HG03432 (cell line): ENCODE data around the gene WNT3A.

Experiments used
- ATAC-seq: cut with Tn5 transposase; IDR thresholded peaks from one replicate; pipeline ENCODE4 v1.9.1; 2021; ENCODE audit warnings: mild to moderate bottlenecking, moderate library complexity; ENCODE audit not compliant: unreplicated experiment

Gene WNT3A

DNA sequence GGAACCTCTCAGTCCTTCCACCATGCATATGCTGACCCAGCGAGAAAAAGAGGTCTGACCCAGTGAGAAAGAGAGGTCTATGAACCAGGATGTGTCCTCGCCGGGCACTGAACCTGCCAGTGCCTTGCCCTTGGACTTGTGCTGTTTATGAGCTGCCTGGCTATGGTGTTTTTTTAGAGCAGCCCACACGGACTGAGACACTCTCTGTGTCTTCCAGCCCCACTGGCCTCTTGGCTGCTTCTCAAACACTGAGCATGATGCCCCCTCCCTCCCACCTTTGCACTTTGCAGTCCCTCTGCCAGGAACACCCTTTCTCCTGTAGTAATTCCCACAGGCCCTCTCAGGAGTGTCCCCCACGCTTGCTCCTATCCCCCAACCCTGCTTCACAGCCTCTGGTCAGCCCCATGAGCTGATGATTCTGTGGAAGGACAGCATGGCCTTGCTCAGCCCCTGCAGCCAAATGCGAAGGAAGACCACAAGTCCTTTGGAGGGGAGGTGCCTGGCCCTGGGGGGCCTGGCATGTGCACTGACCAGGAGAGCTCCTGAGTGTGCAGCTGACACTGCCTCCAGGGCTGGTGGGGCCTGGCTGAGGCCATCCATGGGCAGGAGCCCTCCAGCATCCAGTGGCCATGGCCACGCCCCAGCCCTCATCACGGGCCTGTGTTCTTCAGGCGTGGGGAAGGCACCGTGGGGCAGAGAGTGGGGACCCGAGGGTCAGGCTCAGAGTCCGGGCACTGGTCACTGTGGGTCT is 23.8 kb downstream of the WNT3A start:
- ATAC-seq: no peak

DNA sequence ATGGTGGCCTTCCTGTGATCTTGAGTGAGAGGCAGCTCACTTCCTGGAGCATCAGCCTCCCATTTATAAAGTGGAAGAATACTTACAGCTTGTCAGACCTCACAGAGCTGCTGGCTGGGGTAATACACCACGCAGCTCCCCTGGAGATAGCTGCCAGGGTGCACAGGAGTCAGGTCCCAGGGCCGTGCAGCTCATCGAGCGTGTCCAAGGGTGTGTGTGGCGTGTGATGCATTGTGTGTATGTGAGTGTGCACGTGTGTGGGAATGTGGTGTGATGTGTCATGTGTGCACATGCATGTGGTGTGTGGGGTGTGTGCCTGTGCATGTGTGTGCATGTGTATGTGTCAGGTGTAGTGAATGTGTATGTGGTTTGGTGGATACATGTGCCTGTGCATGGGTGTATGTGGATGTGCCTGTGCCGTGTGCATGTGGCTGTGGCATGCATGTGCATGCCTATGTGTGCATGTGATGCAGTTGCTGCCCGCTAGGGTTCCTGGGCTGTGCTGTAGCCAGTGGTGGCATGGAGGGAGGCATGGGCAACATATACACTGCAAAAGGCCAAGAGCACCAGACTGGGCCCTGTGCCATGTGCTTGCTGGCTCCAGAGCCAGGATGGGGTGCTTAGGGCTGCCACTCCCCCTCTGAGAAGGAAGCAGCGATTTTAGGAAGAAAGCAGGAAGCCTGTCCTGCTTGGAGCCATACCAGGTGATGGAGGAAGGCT is 24.6 kb downstream of the WNT3A start:
- no peak for ATAC-seq

DNA sequence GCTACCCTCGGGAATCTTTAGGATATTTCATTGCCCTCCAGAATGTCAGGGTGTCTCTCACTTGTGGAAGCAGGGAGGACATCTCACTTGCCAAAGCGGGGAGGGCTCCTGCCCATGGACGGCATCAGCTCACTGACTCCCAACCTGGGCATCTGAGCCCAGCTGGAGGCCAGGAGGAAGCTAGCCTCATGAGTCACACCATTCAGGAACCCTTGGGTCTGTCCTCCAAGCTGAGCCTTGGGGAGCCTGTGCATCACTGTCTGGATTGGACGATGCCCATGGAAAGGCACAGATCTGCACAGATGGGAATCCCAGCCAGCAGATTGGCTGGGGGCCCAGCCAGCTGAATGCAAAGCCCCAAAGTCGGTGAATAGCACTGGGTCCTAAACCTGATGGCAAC is 25.2 kb downstream of the WNT3A start:
- ATAC-seq: no peak

DNA sequence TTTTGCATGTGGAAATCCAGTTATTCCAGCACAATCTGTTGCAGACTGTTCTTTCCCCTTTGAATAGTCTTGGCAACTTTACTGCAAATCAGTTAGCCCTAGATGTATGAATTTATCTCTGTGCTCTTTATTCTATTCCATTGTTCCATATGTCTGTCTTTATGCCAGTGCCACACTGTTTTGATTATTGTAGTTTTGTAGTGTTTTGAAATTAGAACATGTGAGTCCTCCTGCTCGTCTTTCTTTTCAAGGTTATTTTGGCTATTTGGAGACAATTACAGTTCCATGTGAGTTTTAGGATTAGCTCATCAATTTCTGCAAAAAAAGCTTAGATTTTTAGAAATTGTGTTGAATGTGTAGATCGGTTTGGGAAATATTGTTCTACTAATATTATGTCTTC is 26.6 kb downstream of the WNT3A start:
- no peak for ATAC-seq

DNA sequence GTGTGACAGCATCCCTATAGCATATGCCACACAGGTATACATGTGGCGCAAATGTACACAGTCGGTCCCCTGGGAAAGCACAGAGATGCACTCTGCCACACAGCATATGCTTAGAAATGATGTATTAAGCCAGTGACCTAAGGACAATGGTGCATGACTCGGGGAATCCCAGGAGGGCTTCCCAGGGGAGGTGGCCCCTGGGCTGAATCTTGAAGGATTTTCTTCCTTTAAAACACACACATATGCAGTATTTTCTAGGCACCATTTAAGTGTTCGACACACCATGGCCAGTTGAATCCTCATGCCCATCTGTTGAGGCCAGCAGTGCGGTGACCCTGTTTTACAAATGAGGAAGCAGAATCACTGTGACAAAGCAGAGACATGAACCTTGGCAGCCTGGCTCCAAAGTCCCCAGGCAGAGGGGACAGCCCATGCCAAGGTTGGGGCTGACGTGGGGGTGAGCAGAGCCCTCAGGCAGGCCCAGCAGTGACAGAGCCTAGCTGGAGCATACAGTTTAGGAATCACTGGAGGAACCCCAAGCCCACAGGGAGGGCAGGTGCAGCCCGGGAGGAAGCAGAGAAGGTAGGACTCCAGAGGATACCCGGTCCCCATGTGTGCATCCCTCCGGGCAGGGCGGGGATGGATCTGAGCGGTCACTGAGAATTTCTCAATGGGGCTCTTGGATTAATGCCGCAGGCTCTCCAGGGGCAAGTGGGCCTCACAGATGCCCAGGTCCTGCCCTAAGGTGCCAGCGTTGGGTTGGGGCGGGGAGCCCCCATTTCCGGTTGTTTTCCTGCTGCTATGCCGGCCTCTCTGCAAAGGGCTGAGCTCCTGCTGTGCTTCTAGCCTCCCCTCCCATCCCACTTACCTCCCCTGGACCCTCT is 28.4 kb downstream of the WNT3A start:
- no peak for ATAC-seq

DNA sequence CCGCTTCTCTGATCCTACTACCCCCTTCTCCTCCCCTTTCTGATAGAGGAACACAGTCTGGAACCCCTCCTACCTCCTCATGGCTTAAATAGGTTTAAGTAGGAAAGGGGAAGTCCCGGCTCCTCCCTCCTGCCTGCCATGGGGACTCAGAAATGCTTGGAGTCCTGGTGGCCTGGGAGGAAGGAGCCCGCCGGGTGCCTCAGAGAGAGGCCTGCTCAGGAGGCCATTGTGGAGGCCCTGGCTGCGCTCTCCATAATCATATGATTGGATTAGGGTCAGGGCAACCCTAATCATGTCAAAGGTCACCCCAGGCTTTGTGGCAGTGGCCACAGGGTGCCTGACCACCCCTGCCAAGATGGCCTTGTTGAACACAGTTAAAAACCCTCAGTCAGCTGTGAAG is 29.0 kb downstream of the WNT3A start:
- no peak for ATAC-seq

DNA sequence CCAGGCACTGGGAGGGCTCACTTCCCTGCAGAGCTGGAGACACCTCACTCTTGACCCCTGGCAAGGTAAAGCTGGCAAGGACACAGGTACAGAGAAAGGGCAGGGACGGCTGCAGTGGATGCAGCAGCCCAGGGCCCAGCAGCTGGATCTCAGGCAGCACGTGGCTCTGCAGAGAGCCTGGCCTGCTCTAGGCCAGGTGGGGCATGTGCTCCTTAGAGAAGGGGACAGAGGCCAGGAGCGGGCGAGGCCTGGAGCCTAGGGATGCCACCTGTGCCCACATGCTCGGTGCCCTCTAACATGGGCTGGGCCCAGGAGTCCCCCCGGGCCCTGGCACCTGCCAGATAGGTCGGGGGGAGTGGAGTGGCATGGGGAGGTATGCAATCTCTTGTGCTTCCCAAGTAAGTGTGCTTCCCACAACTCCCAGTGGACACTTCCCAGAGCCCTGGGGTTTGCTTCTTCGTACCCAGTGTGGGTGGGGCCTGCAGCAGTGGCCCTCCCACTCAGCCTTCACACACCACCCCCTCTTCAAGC is 30.0 kb downstream of the WNT3A start:
- no peak for ATAC-seq

DNA sequence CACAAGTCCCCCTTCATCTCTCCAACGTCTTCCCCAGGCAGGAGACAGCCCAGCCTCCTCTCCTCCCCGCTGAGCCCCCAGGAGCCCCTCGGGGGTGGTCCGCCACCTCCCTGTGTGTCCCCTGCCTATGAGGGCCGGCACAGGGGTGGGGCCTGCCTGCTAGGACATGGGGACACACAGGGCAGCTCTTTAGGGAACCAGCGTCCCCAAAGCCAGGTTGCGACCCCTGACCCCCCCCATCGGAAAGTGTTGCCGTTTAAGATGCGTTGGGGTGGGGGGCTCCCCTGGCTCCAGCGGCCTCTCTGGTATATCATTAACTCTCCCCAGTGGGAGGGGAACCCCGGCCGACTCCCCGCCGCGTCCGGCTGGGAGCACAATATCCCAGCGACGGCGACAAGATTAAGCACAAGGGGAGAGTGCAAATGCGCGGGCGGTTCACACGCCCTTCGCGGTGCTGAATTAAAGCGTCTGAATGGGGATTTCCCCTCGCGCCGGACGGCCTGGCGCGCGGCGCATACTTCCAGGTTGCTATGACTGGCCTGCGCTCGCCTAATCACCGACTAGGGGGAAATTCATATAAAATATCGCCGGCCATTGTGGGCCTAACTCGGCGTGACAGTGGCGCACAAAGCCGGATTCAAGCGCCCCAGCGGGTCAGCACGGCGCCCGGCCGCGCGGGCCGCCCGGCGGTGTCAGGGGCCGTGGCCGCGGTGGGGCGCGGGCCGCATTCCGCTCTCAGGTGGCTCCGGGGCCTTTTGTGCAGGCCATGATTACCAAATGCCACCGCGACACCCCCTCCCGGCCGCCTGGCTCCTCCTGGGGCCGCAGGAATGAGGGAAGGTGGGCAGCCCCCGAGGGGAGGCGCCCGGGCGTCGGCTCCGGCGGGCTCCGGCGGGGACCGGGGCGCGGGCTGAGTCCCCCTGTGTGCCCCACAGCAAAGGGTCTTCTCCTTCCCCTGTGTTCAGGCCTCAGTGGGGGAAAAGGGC is 30.9 kb downstream of the WNT3A start:
- peak; percentile 95 for ATAC-seq

DNA sequence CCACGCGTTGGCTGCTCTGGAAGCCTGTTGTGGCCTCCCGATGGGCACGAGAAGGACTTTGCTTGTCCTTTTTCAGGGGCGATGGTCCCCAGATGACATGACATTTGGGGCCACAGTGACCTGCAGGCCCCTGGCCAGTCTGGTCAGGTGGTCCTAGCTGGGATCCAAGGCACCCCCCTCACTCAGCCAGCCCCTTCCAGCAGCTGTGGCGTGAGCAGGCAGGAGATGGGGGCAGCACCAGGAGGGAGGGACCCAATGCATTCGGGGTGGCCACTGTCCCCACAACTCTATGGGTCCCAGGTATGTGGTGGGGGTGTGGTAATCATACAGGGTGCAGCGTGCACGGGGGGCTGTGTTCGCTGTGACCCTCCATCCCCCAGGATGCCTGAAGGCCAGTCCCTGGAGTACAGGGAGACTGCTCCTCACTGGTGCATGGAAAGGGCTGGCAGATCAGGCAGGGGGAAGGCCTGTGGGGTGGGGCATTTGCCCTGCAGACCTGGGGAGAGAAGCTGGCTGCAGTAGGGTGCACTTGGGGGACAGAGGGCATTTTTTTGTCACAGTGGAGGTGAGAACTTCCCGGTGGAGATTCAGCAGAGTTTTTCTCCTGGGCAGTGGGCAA is 31.7 kb downstream of the WNT3A start:
- ATAC-seq: no peak

DNA sequence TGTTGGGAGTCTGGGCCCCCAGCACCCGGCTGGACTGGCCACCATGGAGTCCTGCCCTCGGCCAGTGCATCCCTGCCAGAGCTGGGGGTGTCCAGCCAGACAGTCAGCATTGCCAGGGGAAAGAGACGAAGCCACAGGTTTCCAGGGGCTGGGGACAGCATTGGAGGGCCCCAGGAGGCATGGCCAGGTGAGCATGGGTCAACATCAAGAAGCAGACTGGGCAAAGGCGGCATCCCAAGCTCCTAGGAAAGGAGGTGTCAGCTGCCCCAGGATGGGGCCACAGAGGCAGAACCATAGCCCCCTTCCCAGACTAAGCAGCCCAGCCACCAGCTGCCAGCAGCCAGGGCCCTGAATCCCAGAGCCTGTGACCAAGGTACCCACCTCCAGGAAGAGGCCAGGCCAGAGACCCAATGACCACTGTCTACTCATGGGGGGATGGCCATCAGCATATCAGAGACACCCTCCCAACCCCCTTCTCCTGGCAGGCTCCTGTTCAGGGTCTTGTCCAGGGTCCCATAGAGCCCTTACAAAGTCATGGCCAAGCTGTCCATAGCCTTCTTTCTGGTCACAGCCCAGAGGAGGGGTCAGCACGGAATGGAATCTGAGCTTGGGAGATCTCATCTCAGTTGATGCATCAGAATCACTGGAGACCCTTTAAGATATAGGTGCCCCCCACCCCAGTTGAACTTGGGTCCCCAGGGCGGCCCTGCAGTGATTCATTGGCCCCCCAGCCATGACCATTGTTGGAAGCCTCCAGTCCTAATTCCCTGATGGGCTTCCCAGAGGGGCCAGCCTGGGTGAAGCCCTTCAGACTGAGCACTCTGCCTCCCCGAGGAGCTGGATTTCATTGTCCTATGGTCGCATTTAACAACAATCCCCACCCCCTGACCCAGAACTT is 32.5 kb downstream of the WNT3A start:
- ATAC-seq: no peak

DNA sequence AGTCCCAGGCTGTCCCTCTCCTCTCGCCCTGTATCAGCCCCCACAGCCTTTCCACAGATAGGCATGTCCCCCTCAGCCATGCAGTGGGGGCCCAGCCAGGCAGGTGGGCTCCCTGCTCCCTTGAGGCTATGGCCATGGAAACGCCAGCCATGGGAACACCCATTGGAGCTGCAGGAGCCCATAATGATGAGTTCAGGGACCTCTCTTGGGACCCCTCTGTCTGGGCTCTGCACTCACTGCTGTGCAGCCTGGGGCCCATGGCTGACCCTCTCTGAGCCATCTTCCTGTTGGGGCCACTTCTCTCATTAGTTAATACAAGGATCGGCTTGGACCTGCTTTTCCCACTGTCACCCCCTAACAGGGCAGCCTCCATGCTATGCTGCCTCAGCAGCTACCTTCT is 33.2 kb downstream of the WNT3A start:
- no peak for ATAC-seq

DNA sequence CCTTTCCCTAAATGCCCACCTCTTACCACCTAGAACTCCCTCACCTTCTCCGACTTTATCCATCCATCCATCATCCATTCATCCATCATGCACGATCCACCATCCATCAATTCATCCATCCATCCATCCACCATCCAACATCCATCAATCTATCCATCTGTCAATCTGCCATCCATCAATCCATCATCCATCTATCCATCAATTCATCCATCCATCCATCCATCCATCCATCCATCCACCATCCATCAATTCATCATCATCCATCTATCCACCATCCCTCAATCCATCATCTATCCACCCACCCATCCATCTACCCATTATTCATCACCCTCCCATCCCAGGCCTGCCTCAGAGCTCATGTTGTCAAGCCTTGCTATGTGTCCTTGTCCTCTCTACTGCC is 34.5 kb downstream of the WNT3A start:
- ATAC-seq: no peak

DNA sequence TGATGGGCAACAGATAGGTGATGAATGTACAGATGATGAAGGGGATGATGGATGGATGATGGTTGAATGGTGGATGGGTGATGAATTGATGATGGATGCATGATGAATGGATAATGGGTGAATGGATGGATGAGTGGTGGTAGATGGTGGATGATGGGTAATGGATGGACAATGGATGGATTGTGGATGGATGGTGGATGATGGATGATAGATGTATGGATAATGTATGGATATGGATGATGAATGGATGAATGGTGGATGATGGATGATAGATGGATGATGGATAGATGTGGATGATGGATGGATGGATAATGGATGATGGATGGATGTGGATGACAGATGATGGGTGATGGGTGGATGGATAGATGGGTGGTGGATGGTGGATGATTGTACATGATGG is 35.7 kb downstream of the WNT3A start:
- ATAC-seq: no peak

DNA sequence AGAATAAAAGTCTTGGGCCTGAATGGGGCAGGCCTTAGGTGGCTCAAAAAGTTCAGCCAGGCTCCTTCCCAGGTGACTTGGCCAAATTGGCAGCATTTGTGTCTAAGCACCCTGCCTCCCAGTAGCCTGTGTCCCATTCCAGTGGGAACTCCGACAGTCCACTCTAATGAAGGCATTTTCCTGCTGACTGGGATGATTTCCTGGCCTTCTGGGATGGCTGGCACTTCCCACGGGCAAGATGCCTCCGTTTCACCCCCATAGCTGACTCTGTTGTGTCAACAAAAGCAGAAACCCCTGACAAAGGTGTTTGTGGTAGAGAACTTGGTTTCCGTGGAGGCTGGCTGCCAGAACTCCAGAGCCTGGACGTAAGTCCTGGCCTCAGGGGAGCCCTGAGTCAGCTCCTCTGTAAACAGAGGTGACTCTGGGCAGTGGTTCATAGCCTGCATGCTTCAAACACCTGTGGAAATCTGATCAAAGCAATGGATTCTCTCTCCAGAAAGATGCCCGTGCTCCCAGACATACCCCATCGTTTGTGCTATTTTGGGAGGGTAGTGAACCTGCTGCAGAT is 36.6 kb downstream of the WNT3A start:
- no peak for ATAC-seq

DNA sequence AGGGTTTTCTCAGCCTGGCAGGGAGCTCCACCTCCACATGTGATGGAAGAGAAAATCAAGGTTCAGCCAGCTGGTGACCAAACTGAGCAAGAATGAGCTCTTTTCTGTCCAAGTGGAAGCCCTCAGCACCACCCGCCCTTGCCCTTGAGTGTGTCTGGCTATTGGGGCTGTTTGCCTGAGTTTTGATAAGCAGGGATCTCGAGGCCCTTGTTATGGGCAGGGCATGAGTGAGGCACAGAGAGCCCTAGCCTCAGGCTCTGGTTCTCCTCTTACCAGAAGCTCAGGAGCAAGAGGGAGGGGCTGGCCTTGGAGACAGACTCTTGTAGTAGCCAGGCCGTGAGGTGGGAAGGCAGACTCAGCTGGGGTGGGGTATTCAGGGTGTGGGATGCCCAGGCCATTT is 38.2 kb downstream of the WNT3A start:
- no peak for ATAC-seq

DNA sequence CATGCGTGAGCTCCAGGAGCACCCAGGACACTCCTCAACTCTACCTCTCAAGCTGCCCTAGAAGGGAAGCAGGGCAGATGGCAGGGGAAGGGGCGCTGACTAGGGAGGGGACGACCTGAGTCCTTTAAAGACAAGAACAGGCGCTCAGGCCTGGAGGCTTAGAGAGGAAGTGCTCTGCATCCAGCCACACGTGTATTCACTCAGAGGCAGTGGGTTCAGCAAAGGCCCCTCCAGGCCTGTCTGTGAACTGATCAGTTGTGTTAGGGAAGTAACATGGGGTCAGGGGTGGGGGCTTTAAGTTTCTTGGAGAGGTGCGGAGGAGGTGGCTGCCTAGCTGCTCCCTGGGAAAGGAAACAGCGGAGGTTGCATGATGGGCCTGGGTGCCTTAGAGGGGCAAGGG is 38.6 kb downstream of the WNT3A start:
- no peak for ATAC-seq

DNA sequence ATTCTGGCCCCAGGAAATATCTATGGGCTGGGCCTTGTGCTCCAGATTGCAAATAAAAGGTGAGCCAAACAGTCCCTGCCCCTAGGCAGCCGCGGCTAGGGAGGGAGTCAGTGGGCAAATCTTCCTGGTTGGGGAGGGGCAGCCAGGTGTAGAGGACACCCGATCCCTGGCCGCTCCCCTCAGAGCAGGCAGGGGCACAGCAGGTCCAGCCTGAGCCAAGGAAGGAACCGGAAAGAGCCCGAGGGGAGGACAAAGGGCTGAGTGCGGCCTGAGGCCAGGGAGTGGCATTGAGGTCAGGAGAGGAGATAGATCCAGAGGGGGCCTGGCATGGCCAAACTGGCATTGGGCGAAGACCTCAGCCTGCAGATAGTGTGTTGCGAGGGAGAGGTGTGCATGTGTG is 39.1 kb downstream of the WNT3A start:
- ATAC-seq: no peak

DNA sequence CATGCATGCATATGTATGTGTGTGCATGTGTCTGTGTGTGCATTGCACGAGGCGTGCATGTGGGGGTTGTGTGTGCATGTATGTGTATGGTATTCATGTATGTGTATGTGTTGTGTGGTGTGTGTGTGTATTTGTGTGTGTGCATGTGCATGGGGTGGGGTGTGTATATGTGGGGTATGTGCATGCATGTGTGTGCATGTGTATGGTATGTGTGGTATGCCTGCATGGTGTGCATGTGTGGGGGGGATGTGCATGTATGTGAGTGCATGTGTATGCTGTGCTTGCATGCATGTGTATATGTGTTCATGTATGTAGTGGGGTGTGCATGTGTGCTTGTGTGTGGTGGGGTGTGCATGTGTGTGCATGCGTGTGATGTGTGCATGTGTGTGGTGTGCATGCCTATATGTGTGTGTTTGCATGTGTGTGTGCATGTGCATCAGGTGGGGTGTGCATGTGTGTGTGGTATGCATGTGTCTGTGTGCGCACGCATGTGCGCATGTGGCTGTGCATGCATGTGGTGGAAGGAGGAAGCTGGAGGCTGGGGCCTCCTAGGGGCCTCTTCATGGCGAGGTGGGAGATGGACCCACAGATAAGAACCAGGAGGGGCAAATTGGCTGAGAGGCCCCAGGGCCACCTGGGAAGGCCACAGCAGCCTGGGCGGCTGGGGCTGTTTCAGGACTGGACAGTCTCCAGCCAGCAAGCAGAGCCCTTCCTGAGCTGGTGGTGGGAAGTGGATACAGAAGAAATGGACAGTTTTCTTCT is 39.8 kb downstream of the WNT3A start:
- ATAC-seq: no peak
